H1 (cell line): ENCODE results near the gene MEF2B. TPM values are rescaled to one million over a fixed set of nuclear protein-coding genes. Genes with fewer than 3 reads are reported as not detected.
A peak's percentile ranks its signal among the peaks of the same experiment; 100 is the strongest.

Source experiments
- CTCF ChIA-PET: fragments of 300-600 bp; sonication (Branson Sonifier 250); formaldehyde crosslinking; loops from one replicate; lab custom pipeline; 2021; ENCODE audit not compliant: partially characterized antibody; lab: Charles Lee
- POLR2A ChIA-PET: fragments of 300-600 bp; sonication (Branson Sonifier 250); formaldehyde crosslinking; loops from one replicate; lab custom pipeline; 2021; ENCODE audit warnings: inconsistent platforms; ENCODE audit not compliant: partially characterized antibody; lab: Charles Lee
- DNase-seq, 2 experiments: peaks; one replicate each; pipeline versions ENCODE4 v3.0.0 to v3.0.0-alpha.2; 2010 to 2022; ENCODE audit warnings: low spot score in 2 of 2, low read depth in 1 of 2, mixed read lengths in 1 of 2
- FAIRE-seq: peaks from 2 replicates; lab custom pipeline; 2011; peaks lifted over from hg19 to GRCh38; lab: Jason Lieb, UNC
- H2AFZ ChIP-seq: 2 replicates; pipeline ENCODE4 v1.8.1; 2012; ENCODE audit warnings: low read length, inconsistent platforms
- H2AK5ac ChIP-seq: 2 replicates; pipeline ENCODE4 v1.6.1; 2013; ENCODE audit warnings: low read depth, low read length
- H2BK120ac ChIP-seq: replicated peaks from 2 replicates; pipeline ENCODE3; 2013; ENCODE audit warnings: low read depth, low read length, inconsistent platforms
- H2BK12ac ChIP-seq: 2 replicates; pipeline ENCODE4 v1.6.1; 2013; ENCODE audit warnings: low read depth, low read length
- H2BK15ac ChIP-seq: 2 replicates; pipeline ENCODE4 v1.6.1; 2013; ENCODE audit warnings: low read length
- H2BK20ac ChIP-seq: 2 replicates; pipeline ENCODE4 v1.6.1; 2013; ENCODE audit warnings: low read length
- H2BK5ac ChIP-seq: 2 replicates; pipeline ENCODE4 v1.6.1; 2013; ENCODE audit warnings: low read depth, low read length
- H3K14ac ChIP-seq: 2 replicates; pipeline ENCODE4 v1.6.1; 2013; ENCODE audit warnings: inconsistent platforms; ENCODE audit not compliant: insufficient read length
- H3K18ac ChIP-seq: 2 replicates; pipeline ENCODE4 v1.6.1; 2013; ENCODE audit warnings: low read length; ENCODE audit errors: extremely low read depth
- H3K23ac ChIP-seq: 2 replicates; pipeline ENCODE4 v1.6.1; 2013; ENCODE audit warnings: inconsistent platforms; ENCODE audit not compliant: insufficient read length
- H3K23me2 ChIP-seq: 2 replicates; pipeline ENCODE4 v1.6.1; 2013; ENCODE audit warnings: low read depth, low read length
- H3K27ac ChIP-seq: 2 replicates; pipeline ENCODE4 v1.6.1; 2011; ENCODE audit warnings: low read depth, low read length, inconsistent platforms
- H3K27me3 ChIP-seq, 4 experiments: replicated peaks in 1 of 4; 1 replicate in 1 of 4; 2 replicates in 3 of 4; pipeline versions ENCODE4 v1.6.1 to v1.8.1; 2011 to 2013; ENCODE audit warnings: low read length in 3 of 4, mild to moderate bottlenecking in 3 of 4, inconsistent platforms in 2 of 4, mixed read lengths in 2 of 4, moderate library complexity in 1 of 4; ENCODE audit not compliant: control insufficient read depth in 3 of 4, insufficient read depth in 3 of 4; ENCODE audit errors: extremely low read depth in 1 of 4
- H3K36me3 ChIP-seq, 4 experiments: 2 replicates each; pipeline versions ENCODE4 v1.6.1 to v1.8.1; 2011 to 2013; ENCODE audit warnings: mild to moderate bottlenecking in 4 of 4, low read length in 3 of 4, moderate library complexity in 2 of 4, control low read depth in 1 of 4, inconsistent platforms in 1 of 4; ENCODE audit not compliant: insufficient read depth in 4 of 4, control insufficient read depth in 2 of 4
- H3K4ac ChIP-seq: replicated peaks from 2 replicates; pipeline ENCODE3; 2013; ENCODE audit warnings: low read length, low read depth, mixed read lengths, inconsistent platforms; ENCODE audit not compliant: insufficient read length
- H3K4me1 ChIP-seq, 4 experiments: replicated peaks in 1 of 4; 1 replicate in 1 of 4; 2 replicates in 3 of 4; pipeline versions ENCODE4 v1.6.1 to v1.8.1; 2011 to 2013; ENCODE audit warnings: low read length in 3 of 4, inconsistent platforms in 2 of 4, mixed read lengths in 1 of 4; ENCODE audit not compliant: insufficient read depth in 4 of 4, control insufficient read depth in 3 of 4
- H3K4me2 ChIP-seq, 2 experiments: 2 replicates each; pipeline versions ENCODE4 v1.6.1 to v1.8.1; 2011 to 2013; ENCODE audit warnings: low read depth in 2 of 2, low read length in 2 of 2, control low read depth in 1 of 2, inconsistent platforms in 1 of 2, mild to moderate bottlenecking in 1 of 2; ENCODE audit not compliant: insufficient read depth in 1 of 2
- H3K4me3 ChIP-seq, 4 experiments: fragments of 200-600, 300-600 bp in 1 of 4; sonication (generic), shearing (Covaris generic), sonication (Bioruptor Twin) in 1 of 4; 2 replicates each; pipeline versions ENCODE4 v1.5.1 to v1.8.1; 2011 to 2016; ENCODE audit warnings: low read length in 4 of 4, low read depth in 3 of 4, control low read depth in 2 of 4, inconsistent platforms in 2 of 4, mild to moderate bottlenecking in 2 of 4, mixed read lengths in 1 of 4, moderate library complexity in 1 of 4; ENCODE audit not compliant: insufficient read depth in 2 of 4; ENCODE audit errors: extremely low read depth in 1 of 4
- H3K56ac ChIP-seq: replicated peaks from 2 replicates; pipeline ENCODE3; 2013; ENCODE audit warnings: low read depth, mild to moderate bottlenecking, mixed read lengths, low read length, inconsistent platforms; ENCODE audit not compliant: insufficient read length
- H3K79me1 ChIP-seq: 2 replicates; pipeline ENCODE4 v1.6.1; 2013; ENCODE audit warnings: low read depth, low read length, control low read depth
- H3K79me2 ChIP-seq, 2 experiments: 2 replicates each; pipeline versions ENCODE4 v1.6.1 to v1.8.1; 2012 to 2013; ENCODE audit warnings: low read length in 2 of 2, mild to moderate bottlenecking in 2 of 2, inconsistent platforms in 1 of 2; ENCODE audit not compliant: insufficient read depth in 2 of 2, control insufficient read depth in 1 of 2
- H3K9ac ChIP-seq, 4 experiments: replicated peaks in 1 of 4; 1 replicate in 1 of 4; 2 replicates in 3 of 4; pipeline versions ENCODE4 v1.6.1 to v1.8.1; 2011 to 2013; ENCODE audit warnings: low read depth in 3 of 4, low read length in 3 of 4, control low read depth in 2 of 4, mild to moderate bottlenecking in 2 of 4, moderate library complexity in 2 of 4, inconsistent platforms in 1 of 4; ENCODE audit errors: extremely low read depth in 1 of 4
- H3K9me3 ChIP-seq, 2 experiments: 2 replicates each; pipeline versions ENCODE4 v1.6.1 to v1.8.1; 2012 to 2013; ENCODE audit warnings: mild to moderate bottlenecking in 2 of 2, moderate library complexity in 2 of 2, control low read depth in 1 of 2, inconsistent platforms in 1 of 2, low read depth in 1 of 2, low read length in 1 of 2, mixed read lengths in 1 of 2; ENCODE audit not compliant: insufficient read depth in 2 of 2
- H4K20me1 ChIP-seq, 2 experiments: replicated peaks in 1 of 2; 2 replicates each; pipeline versions ENCODE3 to v1.8.1; 2011 to 2013; ENCODE audit warnings: inconsistent platforms in 2 of 2, low read length in 2 of 2, mild to moderate bottlenecking in 1 of 2; ENCODE audit not compliant: insufficient read depth in 2 of 2, control insufficient read depth in 1 of 2
- H4K5ac ChIP-seq: 2 replicates; pipeline ENCODE4 v1.6.1; 2013; ENCODE audit warnings: low read length, low read depth, mixed read lengths, inconsistent platforms; ENCODE audit not compliant: insufficient read length
- H4K8ac ChIP-seq: 2 replicates; pipeline ENCODE4 v1.8.0; 2013; ENCODE audit warnings: mild to moderate bottlenecking, moderate library complexity, low read length, inconsistent platforms; ENCODE audit not compliant: insufficient read depth; ENCODE audit errors: extremely low read depth
- H4K91ac ChIP-seq: replicated peaks from 2 replicates; pipeline ENCODE3; 2013; ENCODE audit warnings: low read length, mixed read lengths, inconsistent platforms; ENCODE audit not compliant: insufficient read length
- ASH2L ChIP-seq: fragments of 200-600, 300-600 bp; sonication (generic); IDR thresholded peaks from one replicate; pipeline ENCODE4 v1.7.1; 2017; ENCODE audit warnings: low read length
- CEBPB ChIP-seq: IDR thresholded peaks from 2 replicates; pipeline ENCODE4 v1.6.1; 2012; ENCODE audit warnings: low read depth, low read length
- EGR1 ChIP-seq: IDR thresholded peaks from 2 replicates; pipeline ENCODE4 v1.6.1; 2011; ENCODE audit warnings: low read depth, low read length, borderline replicate concordance
- KDM5A ChIP-seq: fragments of 200-600 bp; IDR thresholded peaks from 2 replicates; pipeline ENCODE4 v1.7.1; 2012; ENCODE audit warnings: mild to moderate bottlenecking, low read length, inconsistent platforms, mixed read lengths
- MAFK ChIP-seq: IDR thresholded peaks from 2 replicates; pipeline ENCODE4 v1.6.1; 2012; ENCODE audit warnings: low read depth, mild to moderate bottlenecking, improper control_type of control experiment, low read length
- POLR2A ChIP-seq, 2 experiments: IDR thresholded peaks; 1 replicate in 1 of 2; 2 replicates in 1 of 2; pipeline ENCODE4 v1.6.1; 2011; ENCODE audit warnings: low read depth in 2 of 2, low read length in 2 of 2, mild to moderate bottlenecking in 2 of 2; ENCODE audit errors: control extremely low read depth in 1 of 2
- POLR2AphosphoS5 ChIP-seq: IDR thresholded peaks from 2 replicates; pipeline ENCODE4 v1.6.1; 2011; ENCODE audit warnings: low read depth, low read length
- POU5F1 ChIP-seq: IDR thresholded peaks from 2 replicates; pipeline ENCODE4 v1.6.1; 2011; ENCODE audit warnings: low read depth, mild to moderate bottlenecking, low read length, moderate library complexity
- RBBP5 ChIP-seq: IDR thresholded peaks from 2 replicates; pipeline ENCODE4 v1.7.1; 2012; ENCODE audit warnings: low read depth, mild to moderate bottlenecking, inconsistent platforms, low read length, moderate library complexity, borderline replicate concordance
- SAP30 ChIP-seq: fragments of 300-600 bp; sonication (generic); IDR thresholded peaks from 2 replicates; pipeline ENCODE4 v1.7.1; 2012; ENCODE audit warnings: low read length, moderate library complexity, mild to moderate bottlenecking, inconsistent platforms; ENCODE audit not compliant: insufficient read depth, insufficient replicate concordance
- SIRT6 ChIP-seq: IDR thresholded peaks from one replicate; pipeline ENCODE4 v1.7.1; 2012; ENCODE audit warnings: low read length, inconsistent platforms
- TAF1 ChIP-seq: IDR thresholded peaks from 2 replicates; pipeline ENCODE4 v1.6.1; 2011; ENCODE audit warnings: mild to moderate bottlenecking, low read depth, low read length
- USF2 ChIP-seq: IDR thresholded peaks from 2 replicates; pipeline ENCODE4 v1.6.1; 2011; ENCODE audit warnings: low read length, improper control_type of control experiment
- WGBS, 2 experiments: shearing (Covaris generic) in 1 of 2; methylation state at CpG; one replicate each; pipeline versions ENCODE4 v1.1.6 to v1.1.7; 2013 to 2015; ENCODE audit warnings: low lambda C conversion rate in 2 of 2, mixed read lengths in 2 of 2, inconsistent platforms in 1 of 2, low coverage in 1 of 2, missing lambda C conversion rate in 1 of 2; ENCODE audit not compliant: insufficient replicate concordance in 2 of 2, insufficient coverage in 1 of 2, insufficient read length in 1 of 2; ENCODE audit errors: extremely low coverage in 1 of 2, missing lambda C conversion rate in 1 of 2; 5-methylcytosine and 5-hydroxymethylcytosine counted together
- polyA plus RNA-seq, 7 experiments: library from polyadenylated mRNA; depleted of rRNA in 3 of 7; stranded (reverse) in 5 of 7; unstranded in 2 of 7; fragments of >200 nt in 5 of 7; fragments of 200-250 nt in 2 of 7; gene quantifications; 1 replicate in 5 of 7; 2 replicates in 1 of 7; 4 replicates in 1 of 7; pipeline versions ENCODE4 v1.2.1 to v1.2.3, GENCODE V29; 2011 to 2013; ENCODE audit warnings: missing spikeins in 2 of 7, mixed read lengths in 2 of 7
- total RNA-seq: library from RNA; stranded (reverse); fragmentation: NEBNext Ultra II Directional; extraction: Animal tissue kit (Norgen Biotek cat#: 25700); gene quantifications from 2 replicates; pipeline ENCODE4 v1.2.1, GENCODE V29; 2021

MEF2B gene
- total and polyA plus RNA-seq, 2 of the 8 experiments (the other 6 are each of a cell fraction or from before 2014, with no cell fraction given) = 2.8 to 3.7 TPM

- H3K9ac ChIP-seq = peak overlapping the region in 3 of 4 experiments; percentile 5 to 78 (median 70); a peak in 5 of 7 replicates
- no peak for DNase-seq
- no peak overlapping the region for H2BK12ac ChIP-seq
- FAIRE-seq = no peak
- H2BK5ac ChIP-seq = no peak overlapping the region
- H2BK20ac ChIP-seq = no peak overlapping the region
- H4K8ac ChIP-seq = peak overlapping the region; percentile 82; the same call in 1 of the 2 replicates
- peaks cover 0 to 4% of the 10 kb centered on the region in 2 experiments; a peak in 1 of 4 replicates for H3K79me2 ChIP-seq
- peaks cover 0 to 3% (median 0%) of the 10 kb centered on the region in 4 experiments; a peak in 4 of 7 replicates for H3K27me3 ChIP-seq
- H3K23me2 ChIP-seq = peaks cover 3% of the 10 kb centered on the region; the same call in 1 of the 2 replicates
- POLR2A ChIA-PET = interaction anchor here (0.6 to 1.5 kb wide), 4 partner anchors 53 to 181 kb away, joined by 3 to 5 read pairs (median 4); no protein-coding TSS in a partner anchor
- peaks cover 0 to 6% (median 0%) of the 10 kb centered on the region in 4 experiments; a peak in 1 of 8 replicates for H3K36me3 ChIP-seq
- H3K9me3 ChIP-seq = peaks cover 0 to 5% of the 10 kb centered on the region in 2 experiments; a peak in 2 of 4 replicates
- H2AK5ac ChIP-seq = no peak overlapping the region
- no peak overlapping the region for H3K23ac ChIP-seq
- H3K4me1 ChIP-seq = peaks cover 0 to 14% (median 10%) of the 10 kb centered on the region in 4 experiments; a peak in 6 of 7 replicates
- H4K5ac ChIP-seq = no peak overlapping the region
- no peak overlapping the region for H3K56ac ChIP-seq
- H3K4me3 ChIP-seq = peak overlapping the region; percentile 67 to 96 (median 72)
- CTCF ChIA-PET = interaction anchor here (0.7 to 3.5 kb wide), 5 partner anchors 8 to 85 kb away, joined by 3 to 21 read pairs (median 6); no protein-coding TSS in a partner anchor
- peaks cover 5% of the 10 kb centered on the region; the same call in 1 of the 2 replicates for H3K79me1 ChIP-seq
- no peak overlapping the region for H2BK120ac ChIP-seq
- H2BK15ac ChIP-seq = no peak overlapping the region
- H3K14ac ChIP-seq = no peak overlapping the region
- H3K4ac ChIP-seq = peak overlapping the region; percentile 19
- peaks cover 2 to 7% of the 10 kb centered on the region in 2 experiments for H4K20me1 ChIP-seq
- H2AFZ ChIP-seq = no peak overlapping the region
- no peak overlapping the region; the same call in 1 of the 2 replicates for H3K18ac ChIP-seq
- peak overlapping the region; percentile 57 to 77 for H3K4me2 ChIP-seq
- H3K27ac ChIP-seq = no peak overlapping the region
- WGBS, 2 experiments = 61% methylated on average over 15 of the region's 25 CpGs; no CpG with 5 or more reads in 1 of the 2 experiments
- no peak overlapping the region for H4K91ac ChIP-seq
- TF ChIP-seq POLR2A (IDR thresholded peaks at IDR 0.05; ENCODE audit: control extremely low read depth in 1 of 2, low read depth in 2 of 2, low read length in 2 of 2) (no peak), TAF1 (no peak), POLR2AphosphoS5 (no peak), SAP30 (no peak), POU5F1 (no peak), KDM5A (no peak), CEBPB (no peak), SIRT6 (no peak), EGR1 (no peak), ASH2L (no peak), MAFK (no peak), RBBP5 (no peak), USF2 (no peak)
Measured at GRCh38 chr19:19137556-19138108, 32.4 kb downstream of the MEF2B start.
